ENCODE results near the gene PLEKHA8. TPM values are rescaled to one million over a fixed set of nuclear protein-coding genes. Genes with fewer than 3 reads are reported as not detected.

Gene PLEKHA8
- total RNA-seq, 1 donor from 2014 or later, result 62.1 TPM

DNA sequence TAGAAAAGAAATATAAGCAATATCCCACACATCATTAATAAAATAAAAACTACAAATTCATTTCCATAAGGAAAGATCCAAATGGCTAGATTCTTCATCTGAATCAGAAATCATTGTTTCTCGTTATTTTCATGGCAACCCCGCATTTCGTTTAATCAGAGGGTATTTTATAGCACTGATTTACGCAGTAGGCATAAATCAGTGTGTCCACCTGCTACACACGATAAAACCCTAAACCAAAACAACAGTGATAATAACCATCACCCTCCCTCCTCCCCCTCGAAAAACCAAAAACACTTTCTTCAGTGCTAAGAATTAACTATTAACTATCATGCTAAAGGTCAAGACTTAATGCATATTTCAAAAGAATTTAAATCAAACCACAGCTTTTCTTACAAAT, 18.2 kb upstream of the PLEKHA8 start:
- Mint-ChIP-seq H3K4me1 (ENCODE audit: low read depth) (peaks cover 5% of the 10 kb centered on the region), H3K27ac (no peak overlapping the region), H3K9me3 (ENCODE audit: low read depth) (no peaks in the 10 kb centered on the region), H3K36me3 (ENCODE audit: insufficient read depth) (peaks cover 7% of the 10 kb centered on the region), H3K4me3 (ENCODE audit: low read depth) (no peak overlapping the region), H3K27me3 (no peaks in the 10 kb centered on the region)
- no peak for DNase-seq (ENCODE audit: low spot score, unreplicated experiment)
- TF ChIP-seq, protein P1, sequence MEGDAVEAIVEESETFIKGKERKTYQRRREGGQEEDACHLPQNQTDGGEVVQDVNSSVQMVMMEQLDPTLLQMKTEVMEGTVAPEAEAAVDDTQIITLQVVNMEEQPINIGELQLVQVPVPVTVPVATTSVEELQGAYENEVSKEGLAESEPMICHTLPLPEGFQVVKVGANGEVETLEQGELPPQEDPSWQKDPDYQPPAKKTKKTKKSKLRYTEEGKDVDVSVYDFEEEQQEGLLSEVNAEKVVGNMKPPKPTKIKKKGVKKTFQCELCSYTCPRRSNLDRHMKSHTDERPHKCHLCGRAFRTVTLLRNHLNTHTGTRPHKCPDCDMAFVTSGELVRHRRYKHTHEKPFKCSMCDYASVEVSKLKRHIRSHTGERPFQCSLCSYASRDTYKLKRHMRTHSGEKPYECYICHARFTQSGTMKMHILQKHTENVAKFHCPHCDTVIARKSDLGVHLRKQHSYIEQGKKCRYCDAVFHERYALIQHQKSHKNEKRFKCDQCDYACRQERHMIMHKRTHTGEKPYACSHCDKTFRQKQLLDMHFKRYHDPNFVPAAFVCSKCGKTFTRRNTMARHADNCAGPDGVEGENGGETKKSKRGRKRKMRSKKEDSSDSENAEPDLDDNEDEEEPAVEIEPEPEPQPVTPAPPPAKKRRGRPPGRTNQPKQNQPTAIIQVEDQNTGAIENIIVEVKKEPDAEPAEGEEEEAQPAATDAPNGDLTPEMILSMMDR (IDR thresholded peaks at IDR 0.05; ENCODE audit: unreplicated experiment), result no peak

DNA sequence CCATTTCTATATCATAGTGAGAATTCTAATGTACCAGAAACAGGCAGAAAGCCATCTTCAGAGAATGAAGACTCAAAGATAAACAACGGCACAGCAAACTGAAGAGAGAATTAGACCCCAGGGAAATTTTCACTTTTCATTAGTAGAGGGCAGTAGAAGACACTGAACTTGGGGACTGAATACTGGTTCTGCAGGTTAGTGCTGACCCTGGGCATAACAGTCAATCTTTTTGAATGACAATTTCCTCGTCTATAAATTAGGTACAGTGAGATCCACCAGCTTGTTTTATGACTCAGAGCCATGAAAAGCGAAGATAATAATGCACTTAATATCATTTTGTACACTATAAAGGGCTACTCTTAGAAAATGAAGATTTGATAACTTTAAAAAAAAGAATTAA, 15.5 kb upstream of the PLEKHA8 start:
- TF ChIP-seq, protein P1 (IDR thresholded peaks at IDR 0.05; ENCODE audit: unreplicated experiment), result no peak
- Mint-ChIP-seq H3K36me3 (ENCODE audit: insufficient read depth) (peaks cover 10% of the 10 kb centered on the region), H3K27ac (no peak overlapping the region)

DNA sequence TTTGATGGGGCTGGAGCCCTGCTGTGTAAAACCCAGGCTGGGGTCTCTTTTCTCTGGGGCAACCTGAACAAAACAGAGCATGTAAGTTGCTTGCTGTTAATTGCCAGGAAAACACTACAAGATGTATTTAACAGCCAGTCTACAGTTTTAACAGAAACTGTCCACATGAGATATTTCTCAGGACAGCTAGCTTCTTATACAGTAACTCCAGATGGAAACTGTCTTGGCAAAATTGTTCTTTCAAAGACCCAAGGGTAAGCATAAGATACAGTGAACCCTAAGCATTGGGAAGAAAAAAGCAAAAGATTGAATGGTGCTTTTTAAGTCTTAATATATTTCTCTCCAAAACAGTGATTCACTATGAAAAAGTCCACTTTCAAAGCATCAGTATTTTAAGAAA, 9.8 kb upstream of the PLEKHA8 start:
- Mint-ChIP-seq H3K27ac (no peak overlapping the region), H3K27me3 (no peaks in the 10 kb centered on the region), H3K4me3 (ENCODE audit: low read depth) (no peak overlapping the region), H3K9me3 (ENCODE audit: low read depth) (no peaks in the 10 kb centered on the region), H3K36me3 (ENCODE audit: insufficient read depth) (peaks cover 12% of the 10 kb centered on the region), H3K4me1 (ENCODE audit: low read depth) (peaks cover 2% of the 10 kb centered on the region)
- no peak for DNase-seq (ENCODE audit: low spot score, unreplicated experiment)
- TF ChIP-seq, protein P1 (IDR thresholded peaks at IDR 0.05; ENCODE audit: unreplicated experiment), result no peak

More for the DNA sequence above, 15.5 kb upstream of the PLEKHA8 start:
- Mint-ChIP-seq H3K27me3 (no peaks in the 10 kb centered on the region), H3K4me1 (ENCODE audit: low read depth) (peaks cover 5% of the 10 kb centered on the region), H3K4me3 (ENCODE audit: low read depth) (no peak overlapping the region), H3K9me3 (ENCODE audit: low read depth) (no peaks in the 10 kb centered on the region)
- no peak for DNase-seq (ENCODE audit: low spot score, unreplicated experiment)

DNA sequence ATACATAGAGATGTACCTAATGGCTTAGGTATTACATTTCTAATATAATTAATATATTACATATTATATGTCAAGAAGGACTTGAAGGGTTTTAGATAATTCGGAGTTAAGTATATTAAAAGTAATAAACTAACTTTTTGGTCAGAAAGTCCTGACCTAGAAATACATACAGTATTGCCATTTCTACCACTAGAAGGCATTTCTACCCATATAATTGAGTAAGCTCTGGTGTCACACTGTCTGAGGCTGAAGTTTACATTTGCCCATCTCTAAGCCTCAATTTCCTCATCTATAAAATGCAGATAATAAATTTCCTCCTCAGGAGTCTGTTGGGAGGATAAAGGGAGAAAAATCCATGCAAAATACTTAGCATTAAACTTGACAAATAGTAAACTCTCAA, 8.8 kb upstream of the PLEKHA8 start:
- Mint-ChIP-seq H3K36me3 (ENCODE audit: insufficient read depth) (peaks cover 10% of the 10 kb centered on the region), H3K27ac (no peak overlapping the region), H3K4me1 (ENCODE audit: low read depth) (peaks cover 2% of the 10 kb centered on the region), H3K27me3 (no peaks in the 10 kb centered on the region), H3K4me3 (ENCODE audit: low read depth) (no peak overlapping the region), H3K9me3 (ENCODE audit: low read depth) (no peaks in the 10 kb centered on the region)
- no peak for DNase-seq (ENCODE audit: low spot score, unreplicated experiment)
- TF ChIP-seq, protein P1 (IDR thresholded peaks at IDR 0.05; ENCODE audit: unreplicated experiment), result no peak

DNA sequence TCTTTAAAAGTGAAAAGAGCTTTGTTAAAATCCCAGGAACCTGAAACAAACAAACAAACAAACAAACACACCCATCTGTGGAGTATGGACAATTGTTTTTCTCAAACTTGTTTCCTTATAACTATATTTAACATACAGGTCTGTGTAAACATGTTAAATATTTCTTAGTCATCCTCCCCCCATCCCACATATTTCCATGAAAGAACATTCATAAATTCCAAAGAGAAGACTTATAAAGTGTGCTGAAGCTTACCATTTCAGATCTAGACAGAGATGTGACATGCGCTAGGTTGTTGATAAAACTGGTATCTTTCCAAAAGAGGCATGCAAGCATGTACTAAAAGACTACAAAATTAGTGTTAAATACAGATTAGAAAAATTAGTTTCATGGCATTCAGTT, 8.3 kb upstream of the PLEKHA8 start:
- H3K27ac Mint-ChIP-seq, result no peak overlapping the region
- H3K4me1 Mint-ChIP-seq (ENCODE audit: low read depth), result peaks cover 2% of the 10 kb centered on the region
- H3K27me3 Mint-ChIP-seq, result no peaks in the 10 kb centered on the region

More for the DNA sequence above, 8.3 kb upstream of the PLEKHA8 start:
- Mint-ChIP-seq H3K36me3 (ENCODE audit: insufficient read depth) (peaks cover 7% of the 10 kb centered on the region), H3K4me3 (ENCODE audit: low read depth) (no peak overlapping the region), H3K9me3 (ENCODE audit: low read depth) (no peaks in the 10 kb centered on the region)
- TF ChIP-seq, protein P1 (IDR thresholded peaks at IDR 0.05; ENCODE audit: unreplicated experiment), result no peak
- no peak for DNase-seq (ENCODE audit: low spot score, unreplicated experiment)
